ENCODE data around the gene POLDIP2. TPM values are rescaled to one million over a fixed set of nuclear protein-coding genes. Genes with fewer than 3 reads are reported as not detected.

The POLDIP2 gene
- total and polyA plus RNA-seq, 2 of the 4 experiments (the other 2 are of a cell fraction) = 66.7 to 77.8 TPM

GRCh38 chr17:28331891-28332420 lies 25.4 kb downstream of the POLDIP2 start:
- Histone ChIP-seq H3K9me3 (ENCODE audit: control insufficient read depth, insufficient read depth, low read length) (no peaks in the 10 kb centered on the region), H4K5ac (ENCODE audit: low read depth, low read length) (no peak overlapping the region), H2AFZ (replicated peaks; ENCODE audit: low read length, poor library complexity) (no peak overlapping the region), H2BK15ac (ENCODE audit: low read depth, low read length) (no peak overlapping the region), H3K4ac (ENCODE audit: low read depth, low read length) (no peak overlapping the region), H3K14ac (replicated peaks; ENCODE audit: low read depth, low read length) (no peak overlapping the region), H2BK5ac (ENCODE audit: low read depth, low read length, poor library complexity, severe bottlenecking) (no peak overlapping the region), H3K4me1 (ENCODE audit: control insufficient read depth, insufficient read depth, low read length) (peaks cover 15% of the 10 kb centered on the region), H2AK5ac (ENCODE audit: low read depth, low read length) (no peak overlapping the region; the same call in 1 of the 2 replicates), H3K27ac (ENCODE audit: insufficient read depth, low read length) (no peak overlapping the region), H3K9ac (ENCODE audit: low read depth, low read length) (no peak overlapping the region), H2AK9ac (replicated peaks; ENCODE audit: low read depth, low read length, poor library complexity) (no peak overlapping the region), H3K9me1 (ENCODE audit: insufficient read depth, low read length) (peaks cover 10% of the 10 kb centered on the region), H3K18ac (ENCODE audit: low read depth, low read length) (no peak overlapping the region), H3K4me2 (ENCODE audit: low read depth, low read length) (no peak overlapping the region), H2BK20ac (ENCODE audit: low read depth, low read length) (no peak overlapping the region), H3K27me3 (ENCODE audit: control insufficient read depth, insufficient read depth, low read length) (no peaks in the 10 kb centered on the region), H3K79me1 (ENCODE audit: low read depth in 1 of 2, low read length in 2 of 2) (peaks cover 36 to 73% of the 10 kb centered on the region in 2 experiments), H4K8ac (ENCODE audit: low read depth in 2 of 2, low read length in 2 of 2) (no peak overlapping the region), H3K23ac (ENCODE audit: low read depth, low read length) (no peak overlapping the region), H3K56ac (ENCODE audit: extremely low read depth, insufficient read depth, low read length) (no peak overlapping the region), H3K4me3 (ENCODE audit: insufficient read depth, low read depth, low read length) (no peak overlapping the region), H4K20me1 (ENCODE audit: insufficient read depth, low read length) (peaks cover 22% of the 10 kb centered on the region; the same call in 1 of the 2 replicates), H3K36me3 (ENCODE audit: control insufficient read depth, insufficient read depth, low read length) (peaks cover 32% of the 10 kb centered on the region), H4K91ac (ENCODE audit: insufficient read depth, low read depth, low read length) (no peak overlapping the region), H2BK120ac (ENCODE audit: low read depth, low read length) (no peak overlapping the region)
- dilution Hi-C loops (cut with HindIII; ENCODE audit: low sequenced_read_pairs, unreplicated experiment) (no loop called here), in situ Hi-C loops (cut with MboI; ENCODE audit: low sequenced_read_pairs) (loop anchor here (25.0 kb wide), 1 partner anchor 795 kb away; no protein-coding TSS in a partner anchor), intact Hi-C loops (cut with micrococcal nuclease) (loop anchor here (5.0 to 10.0 kb wide), 2 partner anchors 80 to 287 kb away; partner anchors contain the start of gene NLK)
- DNase-seq (no peak), ATAC-seq (ENCODE audit: low read depth) (no peak)
- BruUV-seq (replicated peaks) = no TSS peak
- ChIA-PET CTCF (interaction anchor here (0.6 kb wide), 1 partner anchor 81 kb away, joined by 3 read pairs; no protein-coding TSS in a partner anchor), POLR2A (ENCODE audit: unreplicated experiment) (no interaction called here)
- no peak for TF ChIP-seq NFE2L2 (IDR thresholded peaks at IDR 0.05; ENCODE audit: low read depth, low read length)
- TF ChIP-seq RAD21 (IDR thresholded peaks at IDR 0.05; ENCODE audit: low read length) = no peak
- TF ChIP-seq RFX5 (IDR thresholded peaks at IDR 0.05; ENCODE audit: low read depth, low read length) = no peak
- no peak for TF ChIP-seq ELK1 (IDR thresholded peaks at IDR 0.05; ENCODE audit: borderline replicate concordance, low read depth, low read length)
- no peak for TF ChIP-seq RCOR1 (IDR thresholded peaks at IDR 0.05; ENCODE audit: insufficient replicate concordance, low read length)
- TF ChIP-seq CHD1 (IDR thresholded peaks at IDR 0.05; ENCODE audit: low read depth, low read length) = no peak
- no peak for TF ChIP-seq POLR2A (IDR thresholded peaks at IDR 0.05; ENCODE audit: low read depth, low read length)
- TF ChIP-seq FOS (IDR thresholded peaks at IDR 0.05; ENCODE audit: low read depth, low read length) = no peak
- TF ChIP-seq, protein P1, sequence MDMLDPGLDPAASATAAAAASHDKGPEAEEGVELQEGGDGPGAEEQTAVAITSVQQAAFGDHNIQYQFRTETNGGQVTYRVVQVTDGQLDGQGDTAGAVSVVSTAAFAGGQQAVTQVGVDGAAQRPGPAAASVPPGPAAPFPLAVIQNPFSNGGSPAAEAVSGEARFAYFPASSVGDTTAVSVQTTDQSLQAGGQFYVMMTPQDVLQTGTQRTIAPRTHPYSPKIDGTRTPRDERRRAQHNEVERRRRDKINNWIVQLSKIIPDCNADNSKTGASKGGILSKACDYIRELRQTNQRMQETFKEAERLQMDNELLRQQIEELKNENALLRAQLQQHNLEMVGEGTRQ (IDR thresholded peaks at IDR 0.05; ENCODE audit: low read depth, low read length) = no peak
- TF ChIP-seq MAZ (IDR thresholded peaks at IDR 0.05; ENCODE audit: borderline replicate concordance, low read depth, low read length) = no peak
- no peak for TF ChIP-seq BHLHE40 (IDR thresholded peaks at IDR 0.05; ENCODE audit: low read depth, low read length)
- TF ChIP-seq, protein P2, sequence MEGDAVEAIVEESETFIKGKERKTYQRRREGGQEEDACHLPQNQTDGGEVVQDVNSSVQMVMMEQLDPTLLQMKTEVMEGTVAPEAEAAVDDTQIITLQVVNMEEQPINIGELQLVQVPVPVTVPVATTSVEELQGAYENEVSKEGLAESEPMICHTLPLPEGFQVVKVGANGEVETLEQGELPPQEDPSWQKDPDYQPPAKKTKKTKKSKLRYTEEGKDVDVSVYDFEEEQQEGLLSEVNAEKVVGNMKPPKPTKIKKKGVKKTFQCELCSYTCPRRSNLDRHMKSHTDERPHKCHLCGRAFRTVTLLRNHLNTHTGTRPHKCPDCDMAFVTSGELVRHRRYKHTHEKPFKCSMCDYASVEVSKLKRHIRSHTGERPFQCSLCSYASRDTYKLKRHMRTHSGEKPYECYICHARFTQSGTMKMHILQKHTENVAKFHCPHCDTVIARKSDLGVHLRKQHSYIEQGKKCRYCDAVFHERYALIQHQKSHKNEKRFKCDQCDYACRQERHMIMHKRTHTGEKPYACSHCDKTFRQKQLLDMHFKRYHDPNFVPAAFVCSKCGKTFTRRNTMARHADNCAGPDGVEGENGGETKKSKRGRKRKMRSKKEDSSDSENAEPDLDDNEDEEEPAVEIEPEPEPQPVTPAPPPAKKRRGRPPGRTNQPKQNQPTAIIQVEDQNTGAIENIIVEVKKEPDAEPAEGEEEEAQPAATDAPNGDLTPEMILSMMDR (conservative IDR thresholded peaks at IDR 0.05; ENCODE audit: low read depth, low read length) = no peak
- no peak for TF ChIP-seq MXI1 (IDR thresholded peaks at IDR 0.05; ENCODE audit: borderline replicate concordance, low read depth, low read length)
- no peak for TF ChIP-seq SMC3 (IDR thresholded peaks at IDR 0.05; ENCODE audit: low read depth, low read length)
- no peak for TF ChIP-seq CEBPB (IDR thresholded peaks at IDR 0.05; ENCODE audit: low read depth, low read length)
- TF ChIP-seq MAFK (IDR thresholded peaks at IDR 0.05; ENCODE audit: low read depth, low read length) = no peak
- 100% methylated on average over 2 of the region's 6 CpGs; no CpG with 5 or more reads in 1 of the 2 experiments for WGBS, 2 experiments (ENCODE audit: extremely low coverage in 2 of 2, insufficient read length in 1 of 2)

Measured in IMR-90 (cell line).